ENCODE measurements around the gene CLDN20. TPM values are rescaled to one million over a fixed set of nuclear protein-coding genes. Genes with fewer than 3 reads are reported as not detected.

The CLDN20 gene
- total and polyA plus RNA-seq, 11 donors = 0.30 TPM; not detected in 10

- no peaks in the 10 kb centered on the region for H3K9me3 ChIP-seq
- no peak for ATAC-seq
- peaks cover 0 to 14% (median 6%) of the 10 kb centered on the region in 12 donors for H3K4me1 ChIP-seq
- H3K4me3 ChIP-seq = no peak overlapping the region
- TF ChIP-seq POLR2A (IDR thresholded peaks at IDR 0.05) (no peak), CTCF (IDR thresholded peaks at IDR 0.05) (no peak)
- 92 to 95% (median 93%) methylated on average over 5 of the region's 5 CpGs for WGBS, 4 donors
- intact Hi-C loops (cut with DNase I) = loop anchor here in 9 of 10 donors (2.0 to 10.0 kb wide), 7 partner anchors 65 to 573 kb away; no protein-coding TSS in a partner anchor
- no peak for DNase-seq
- H3K27me3 ChIP-seq = no peaks in the 10 kb centered on the region
- peak overlapping the region in 1 of 12 donors; percentile 56 for H3K27ac ChIP-seq
- peaks cover 0 to 25% (median 12%) of the 10 kb centered on the region in 9 donors for H3K36me3 ChIP-seq
Observed at GRCh38 chr6:155247618-155248007, 16.2 kb upstream of the CLDN20 start.

- no peaks in the 10 kb centered on the region for H3K27me3 ChIP-seq
- no peaks in the 10 kb centered on the region for H3K9me3 ChIP-seq
- H3K4me3 ChIP-seq = no peak overlapping the region
- intact Hi-C loops (cut with DNase I) = loop anchor here in 8 of 10 donors (2.0 to 10.0 kb wide), 7 partner anchors 66 to 574 kb away; no protein-coding TSS in a partner anchor
- peaks cover 0 to 20% (median 6%) of the 10 kb centered on the region in 12 donors for H3K4me1 ChIP-seq
- ATAC-seq (peak in 3 of 4 donors; percentile 20 to 38 (median 37)), DNase-seq (peak in 3 of 5 donors; percentile 24 to 38 (median 34))
- WGBS, 4 donors = 77 to 81% (median 79%) methylated on average over 29 to 30 of the region's 30 CpGs
- peak; percentile 29 to 78 (median 58) for TF ChIP-seq CTCF (IDR thresholded peaks at IDR 0.05)
- no peak for TF ChIP-seq POLR2A (IDR thresholded peaks at IDR 0.05)
- peaks cover 0 to 25% (median 14%) of the 10 kb centered on the region in 9 donors for H3K36me3 ChIP-seq
- H3K27ac ChIP-seq = peak overlapping the region in 1 of 12 donors; percentile 56
Observed at GRCh38 chr6:155248008-155249001, 15.5 kb upstream of the CLDN20 start.

- peaks cover 0 to 45% (median 28%) of the 10 kb centered on the region in 9 donors for H3K36me3 ChIP-seq
- H3K27me3 ChIP-seq = no peaks in the 10 kb centered on the region
- peaks cover 0 to 22% (median 9%) of the 10 kb centered on the region in 12 donors for H3K4me1 ChIP-seq
- peak; percentile 21 to 74 (median 52) for ATAC-seq
- no peak for DNase-seq
- no peak for TF ChIP-seq POLR2A (IDR thresholded peaks at IDR 0.05)
- TF ChIP-seq CTCF (IDR thresholded peaks at IDR 0.05) = no peak
- no peaks in the 10 kb centered on the region for H3K9me3 ChIP-seq
- 61 to 69% (median 67%) methylated on average over 10 of the region's 10 CpGs for WGBS, 4 donors
- intact Hi-C loops (cut with DNase I) = loop anchor here in 2 of 10 donors (5.0 to 10.0 kb wide), 2 partner anchors 74 to 316 kb away; no protein-coding TSS in a partner anchor
- peak overlapping the region in 8 of 12 donors; percentile 15 to 70 (median 52) for H3K27ac ChIP-seq
- no peak overlapping the region for H3K4me3 ChIP-seq
Observed at GRCh38 chr6:155250701-155251381, 13.0 kb upstream of the CLDN20 start.

Data from heart left ventricle (tissue), 16 donors.